SIG-M5 (cell line): ENCODE results near the gene KCNC1.

Source experiments
- DNase-seq: peaks from one replicate; lab custom pipeline; 2025; lab: John Stamatoyannopoulos, UW

KCNC1 gene

DNA sequence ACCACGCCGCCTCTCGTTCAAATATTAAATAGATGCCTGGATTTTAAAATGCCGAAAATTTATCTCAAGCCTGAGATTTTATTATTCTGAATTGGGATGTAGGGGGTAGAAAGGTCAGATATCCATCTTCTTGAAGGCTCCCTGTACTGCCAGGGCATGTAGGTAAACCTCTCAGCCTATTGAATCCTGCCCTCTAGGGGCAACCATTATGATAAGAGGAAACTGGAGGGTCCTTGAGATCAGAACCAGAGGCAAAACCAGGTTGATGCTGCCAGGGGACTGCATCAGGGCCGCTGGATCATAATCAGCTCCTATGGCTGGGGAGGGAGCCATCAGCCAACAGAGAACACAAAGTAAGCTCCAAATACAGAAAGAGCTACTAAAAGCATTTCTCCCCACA lies 92.4 kb downstream of the KCNC1 start:
- no peak for DNase-seq

DNA sequence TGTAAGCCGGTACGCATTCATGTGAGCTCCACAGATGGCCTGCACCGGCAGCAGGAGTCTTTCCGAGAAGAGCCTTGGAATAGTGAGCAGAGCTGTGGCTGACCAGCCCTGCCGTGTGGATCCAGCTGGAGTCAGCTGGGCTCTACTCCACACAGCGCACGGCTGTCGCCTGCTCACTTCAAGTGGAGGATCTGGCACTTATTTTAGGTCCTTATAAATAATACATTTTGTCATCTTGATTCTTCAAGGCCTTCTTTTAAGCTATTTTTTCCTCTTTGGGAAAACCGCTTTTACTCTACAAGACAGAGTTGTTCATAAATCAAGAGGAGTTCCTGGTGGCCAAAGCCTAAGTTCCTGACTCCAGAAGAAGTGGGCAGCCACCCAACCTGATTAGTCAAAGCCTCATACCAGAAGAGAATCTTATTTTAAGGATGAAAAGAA lies 93.8 kb downstream of the KCNC1 start:
- DNase-seq: no peak

DNA sequence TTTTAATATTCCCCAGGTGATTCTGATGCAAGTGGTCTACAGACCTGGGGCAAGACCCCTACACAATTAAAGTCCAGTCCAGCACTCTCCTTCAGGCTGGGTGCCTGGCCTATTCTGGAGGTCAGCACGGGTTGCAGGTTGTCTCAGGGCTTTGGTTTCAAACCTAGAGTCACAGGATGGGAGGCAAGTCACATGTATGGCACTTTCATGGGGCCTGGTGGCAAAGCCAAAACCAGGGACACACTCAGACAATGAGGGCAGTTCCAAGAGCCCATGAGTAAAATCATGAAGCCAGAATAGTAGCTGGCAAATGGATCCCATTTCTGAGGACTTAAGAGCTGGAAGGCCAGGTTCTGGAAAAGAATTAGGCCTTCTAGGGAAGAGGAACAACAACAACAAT lies 96.6 kb downstream of the KCNC1 start:
- DNase-seq: no peak

DNA sequence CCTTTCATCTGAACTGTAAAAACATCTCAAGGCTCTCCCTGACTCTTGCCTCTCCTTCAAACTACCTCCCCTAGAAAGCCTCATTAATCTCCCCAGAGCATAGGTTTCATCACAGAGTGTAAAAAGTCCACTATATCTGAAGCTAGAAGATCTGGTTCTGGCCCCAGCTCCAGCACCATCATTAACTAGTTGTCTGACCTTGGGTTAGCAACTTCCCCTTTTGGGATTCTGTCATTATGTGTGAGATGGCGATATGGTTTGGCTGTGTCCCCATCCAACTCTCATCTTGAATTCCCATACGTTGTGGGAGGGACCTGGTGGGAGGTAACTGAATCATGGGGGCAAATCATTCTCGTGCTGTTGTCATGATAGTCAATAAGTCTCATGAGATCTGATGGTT lies 97.3 kb downstream of the KCNC1 start:
- DNase-seq: no peak
